Endothelial cell of umbilical vein (primary cell): ENCODE measurements around the gene RAP1GAP. TPM values are rescaled to one million over a fixed set of nuclear protein-coding genes. Genes with fewer than 3 reads are reported as not detected.

Experiments
- BruUV-seq: library from RNA; stranded (reverse); fragments of 400-500 nt; replicated peaks from 2 replicates; lab custom pipeline; 2021; lab: Mats Ljungman, UMichigan
- CTCF ChIA-PET: fragments of 300-600, 350-600 bp; sonication (Branson Sonifier 250); formaldehyde crosslinking; loops from one replicate; lab custom pipeline; 2021; ENCODE audit warnings: antibody characterized with exemption, inconsistent platforms; lab: Charles Lee
- POLR2A ChIA-PET: fragments of 300-600, 350-600 bp; sonication (Branson Sonifier 250); formaldehyde crosslinking; loops from one replicate; lab custom pipeline; 2021; ENCODE audit warnings: antibody characterized with exemption, inconsistent platforms; lab: Charles Lee
- DNase-seq: peaks from one replicate; pipeline ENCODE4 v3.0.0-alpha.2; 2011; ENCODE audit warnings: low read depth, low spot score
- FAIRE-seq: peaks from 2 replicates; lab custom pipeline; 2011; peaks lifted over from hg19 to GRCh38; lab: Jason Lieb, UNC
- H2AFZ ChIP-seq: 2 replicates; pipeline ENCODE4 v1.6.0; 2012; ENCODE audit warnings: low read depth, low read length, control low read depth, inconsistent platforms
- H3K27ac ChIP-seq: 2 replicates; pipeline ENCODE4 v1.5.1; 2011; ENCODE audit warnings: low read depth, mild to moderate bottlenecking, control low read depth, low read length, moderate library complexity; ENCODE audit not compliant: insufficient read depth
- H3K27me3 ChIP-seq, 2 experiments: 2 replicates each; pipeline versions ENCODE4 v1.6.0 to v1.6.1; 2011; ENCODE audit warnings: low read length in 2 of 2, mixed read lengths in 1 of 2; ENCODE audit not compliant: control insufficient read depth in 2 of 2, insufficient read depth in 2 of 2
- H3K36me3 ChIP-seq, 2 experiments: 2 replicates in 1 of 2; 3 replicates in 1 of 2; pipeline ENCODE4 v1.5.1; 2011; ENCODE audit warnings: low read length in 2 of 2, mild to moderate bottlenecking in 1 of 2, moderate library complexity in 1 of 2; ENCODE audit not compliant: control insufficient read depth in 2 of 2, insufficient read depth in 2 of 2; ENCODE audit errors: extremely low read depth in 1 of 2
- H3K4me1 ChIP-seq: 3 replicates; pipeline ENCODE4 v1.5.1; 2011; ENCODE audit warnings: mild to moderate bottlenecking, low read length; ENCODE audit not compliant: control insufficient read depth, insufficient read depth; ENCODE audit errors: extremely low read depth
- H3K4me2 ChIP-seq: 2 replicates; pipeline ENCODE4 v1.6.1; 2011; ENCODE audit warnings: low read length, control low read depth, mixed read lengths; ENCODE audit not compliant: insufficient read depth
- H3K4me3 ChIP-seq, 3 experiments: fragments of 200-600 bp in 1 of 3; sonication (generic), shearing (Covaris generic) in 1 of 3; replicated peaks in 1 of 3; 2 replicates each; pipeline ENCODE4 v1.5.1; 2011 to 2016; ENCODE audit warnings: control low read depth in 3 of 3, low read length in 3 of 3, mild to moderate bottlenecking in 2 of 3, inconsistent platforms in 1 of 3, low read depth in 1 of 3, moderate library complexity in 1 of 3; ENCODE audit not compliant: insufficient read depth in 1 of 3
- H3K79me2 ChIP-seq: 2 replicates; pipeline ENCODE4 v1.6.0; 2012; ENCODE audit warnings: low read length, inconsistent platforms; ENCODE audit not compliant: control insufficient read depth, insufficient read depth
- H3K9ac ChIP-seq: replicated peaks from 2 replicates; pipeline ENCODE3; 2011; ENCODE audit warnings: low read length, control low read depth; ENCODE audit not compliant: insufficient read depth; ENCODE audit errors: extremely low read depth
- H3K9me1 ChIP-seq: replicated peaks from 3 replicates; pipeline ENCODE4 v1.6.0; 2011; ENCODE audit warnings: mild to moderate bottlenecking, low read length; ENCODE audit not compliant: control insufficient read depth, insufficient read depth; ENCODE audit errors: extremely low read depth
- H3K9me3 ChIP-seq: replicated peaks from 2 replicates; pipeline ENCODE4 v1.5.1; 2012; ENCODE audit warnings: low read length, inconsistent platforms; ENCODE audit not compliant: control insufficient read depth, insufficient read depth
- H4K20me1 ChIP-seq: replicated peaks from 2 replicates; pipeline ENCODE3; 2011; ENCODE audit warnings: mild to moderate bottlenecking, low read length; ENCODE audit not compliant: control insufficient read depth, insufficient read depth; ENCODE audit errors: extremely low read depth
- EZH2 ChIP-seq: IDR thresholded peaks from 2 replicates; pipeline ENCODE4 v1.6.1; 2012; ENCODE audit warnings: borderline replicate concordance, low read depth, mild to moderate bottlenecking, moderate library complexity, low read length, inconsistent platforms; ENCODE audit not compliant: severe bottlenecking
- FOS ChIP-seq: IDR thresholded peaks from 2 replicates; pipeline ENCODE4 v1.6.1; 2011; ENCODE audit warnings: mild to moderate bottlenecking, low read length, moderate library complexity, borderline replicate concordance; ENCODE audit not compliant: insufficient read depth
- GATA2 ChIP-seq: IDR thresholded peaks from 2 replicates; pipeline ENCODE4 v1.7.0; 2011; ENCODE audit warnings: low read depth, mild to moderate bottlenecking, moderate library complexity, mixed read lengths, low read length; ENCODE audit not compliant: insufficient read length, insufficient read depth
- MYC ChIP-seq: IDR thresholded peaks from one replicate; pipeline ENCODE4 v1.6.1; 2011; ENCODE audit warnings: mild to moderate bottlenecking, low read depth, low read length
- POLR2A ChIP-seq: IDR thresholded peaks from 2 replicates; pipeline ENCODE4 v1.6.1; 2012; ENCODE audit warnings: low read depth, mild to moderate bottlenecking, control low read depth, low read length
- POLR2AphosphoS5 ChIP-seq: IDR thresholded peaks from 2 replicates; pipeline ENCODE4 v1.6.1; 2012; ENCODE audit warnings: low read depth, mild to moderate bottlenecking, control low read depth, low read length, moderate library complexity; ENCODE audit not compliant: insufficient read depth
- dilution Hi-C: fragments of 300-500 bp; cut with MboI; formaldehyde crosslinking; loops from one replicate; pipeline ENCODE4 v1.15.0; 2019; ENCODE audit warnings: low sequenced_read_pairs; ENCODE audit not compliant: extremely low pct_ligation_motif_present
- intact Hi-C: fragments of 100-400 bp; cut with micrococcal nuclease; formaldehyde crosslinking; loops from one replicate; pipeline ENCODE4 v1.10.0; 2022
- polyA plus RNA-seq, 4 experiments: library from polyadenylated mRNA; depleted of rRNA in 3 of 4; stranded (reverse) in 3 of 4; unstranded in 1 of 4; fragments of >200 nt; gene quantifications; 2 replicates each; pipeline versions ENCODE4 v1.2.1 to v1.2.3, GENCODE V29; 2011 to 2012; ENCODE audit warnings: missing spikeins in 1 of 4
- total RNA-seq: library from RNA; stranded (reverse); gene quantifications from 2 replicates; pipeline ENCODE4 v1.2.3, GENCODE V29; 2021
- TF ChIP-seq, protein P1 (sequence below): IDR thresholded peaks from 2 replicates; pipeline ENCODE4 v1.6.1; 2011; ENCODE audit not compliant: insufficient read depth, insufficient read length
- TF ChIP-seq, protein P2 (sequence below), 2 donors: IDR thresholded peaks; 1 replicate in 1 of 2; 2 replicates in 1 of 2; pipeline ENCODE4 v1.5.1; 2011; ENCODE audit warnings: low read length in 2 of 2, mild to moderate bottlenecking in 2 of 2, moderate library complexity in 2 of 2, control low read depth in 1 of 2, inconsistent platforms in 1 of 2, low read depth in 1 of 2; ENCODE audit not compliant: insufficient read depth in 1 of 2; ENCODE audit errors: extremely low read depth in 1 of 2

The RAP1GAP gene
- total and polyA plus RNA-seq, 2 donors (not counting 3 experiments of a cell fraction or from before 2014, with no cell fraction given), result 0.07 to 0.20 TPM

DNA sequence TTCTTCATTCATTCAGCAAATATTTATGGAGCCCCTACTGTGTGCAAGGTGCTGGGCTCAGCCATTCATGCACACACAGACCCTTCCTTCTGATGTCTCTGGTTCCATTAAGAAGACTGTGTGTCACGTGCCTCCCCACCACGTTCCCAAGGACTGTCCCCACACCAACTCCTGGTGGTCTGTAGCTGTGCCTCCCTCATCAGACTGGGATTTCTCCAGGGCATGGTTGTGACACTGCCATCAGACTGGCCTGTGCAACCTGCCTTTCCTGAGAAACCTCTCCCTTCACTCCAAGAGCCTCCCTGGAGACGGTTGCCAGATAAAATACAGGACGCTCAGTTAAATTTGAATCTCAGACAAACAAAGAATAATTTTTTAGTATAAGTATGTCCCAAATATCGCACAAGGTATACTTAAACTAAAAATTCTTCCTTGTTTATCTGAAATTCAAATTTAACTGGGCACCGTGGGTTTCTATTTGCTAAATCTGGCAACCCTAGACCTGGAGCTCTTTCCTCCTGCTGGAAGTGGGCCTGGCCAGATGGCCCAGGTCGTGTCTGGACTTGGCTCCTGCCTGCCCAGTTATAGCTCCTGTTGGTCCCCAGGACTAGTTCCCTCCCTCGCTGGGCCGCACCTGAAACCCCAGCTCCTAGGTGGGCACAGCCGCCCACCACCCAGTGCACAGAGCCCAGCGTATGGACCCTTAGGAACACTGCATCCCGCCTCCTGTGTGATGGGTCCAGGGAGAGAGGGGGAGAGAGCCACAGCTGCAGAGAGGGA lies 76.9 kb downstream of the RAP1GAP start:
- Histone ChIP-seq H3K9ac (no peak overlapping the region), H3K4me3 (no peak overlapping the region), H4K20me1 (no peaks in the 10 kb centered on the region), H3K4me1 (no peaks in the 10 kb centered on the region), H3K27ac (no peak overlapping the region), H3K9me3 (no peaks in the 10 kb centered on the region), H3K79me2 (no peaks in the 10 kb centered on the region), H2AFZ (no peak overlapping the region), H3K4me2 (no peak overlapping the region), H3K27me3 (peaks cover 4 to 10% of the 10 kb centered on the region in 2 experiments), H3K9me1 (no peaks in the 10 kb centered on the region), H3K36me3 (no peaks in the 10 kb centered on the region)
- DNase-seq (no peak), FAIRE-seq (no peak)
- no peak for TF ChIP-seq POLR2A
- TF ChIP-seq, protein P1, sequence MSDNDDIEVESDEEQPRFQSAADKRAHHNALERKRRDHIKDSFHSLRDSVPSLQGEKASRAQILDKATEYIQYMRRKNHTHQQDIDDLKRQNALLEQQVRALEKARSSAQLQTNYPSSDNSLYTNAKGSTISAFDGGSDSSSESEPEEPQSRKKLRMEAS, result no peak
- TF ChIP-seq POLR2AphosphoS5, result no peak
- no peak for TF ChIP-seq EZH2
- TF ChIP-seq GATA2, result no peak
- TF ChIP-seq FOS, result no peak
- ChIA-PET CTCF (interaction anchor here (0.7 to 3.0 kb wide), 5 partner anchors 67 to 223 kb away, joined by 3 to 37 read pairs (median 5); no protein-coding TSS in a partner anchor), POLR2A (no interaction called here)
- dilution Hi-C loops (no loop called here), intact Hi-C loops (no loop called here)
- no TSS peak for BruUV-seq

DNA sequence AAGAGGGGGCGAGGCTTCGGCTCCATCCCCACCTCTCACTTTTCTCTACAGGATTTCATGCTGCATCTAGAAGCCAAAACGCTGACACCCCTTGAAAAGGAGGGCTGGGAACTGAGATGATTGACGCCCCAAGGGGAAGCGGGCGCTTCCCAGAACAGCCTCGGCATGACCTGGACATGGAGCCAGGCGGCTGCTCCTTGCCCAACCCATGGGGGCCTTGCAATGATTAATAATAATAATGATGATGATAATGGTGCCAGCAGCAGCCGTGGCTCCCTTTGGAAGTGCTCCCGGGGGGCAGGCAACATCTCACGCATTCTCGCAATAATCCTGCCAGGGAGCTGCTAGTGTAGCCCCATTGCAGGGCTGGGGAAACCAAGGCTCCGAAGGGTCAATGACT lies 78.2 kb downstream of the RAP1GAP start:
- Histone ChIP-seq H3K9me1 (no peaks in the 10 kb centered on the region), H3K27me3 (peaks cover 4 to 11% of the 10 kb centered on the region in 2 experiments), H3K27ac (no peak overlapping the region), H3K9me3 (no peaks in the 10 kb centered on the region), H3K4me3 (no peak overlapping the region), H3K4me1 (peaks cover 6% of the 10 kb centered on the region), H4K20me1 (no peaks in the 10 kb centered on the region), H3K9ac (no peak overlapping the region), H3K36me3 (no peaks in the 10 kb centered on the region), H3K79me2 (no peaks in the 10 kb centered on the region), H2AFZ (no peak overlapping the region), H3K4me2 (no peak overlapping the region)
- POLR2A ChIA-PET, result no interaction called here
- FAIRE-seq, result no peak
- CTCF ChIA-PET, result no interaction called here
- dilution Hi-C loops (no loop called here), intact Hi-C loops (no loop called here)
- TF ChIP-seq POLR2A (no peak), POLR2AphosphoS5 (no peak), MYC (no peak), FOS (no peak), EZH2 (no peak)
- TF ChIP-seq, protein P1, result no peak
- TF ChIP-seq, protein P2, sequence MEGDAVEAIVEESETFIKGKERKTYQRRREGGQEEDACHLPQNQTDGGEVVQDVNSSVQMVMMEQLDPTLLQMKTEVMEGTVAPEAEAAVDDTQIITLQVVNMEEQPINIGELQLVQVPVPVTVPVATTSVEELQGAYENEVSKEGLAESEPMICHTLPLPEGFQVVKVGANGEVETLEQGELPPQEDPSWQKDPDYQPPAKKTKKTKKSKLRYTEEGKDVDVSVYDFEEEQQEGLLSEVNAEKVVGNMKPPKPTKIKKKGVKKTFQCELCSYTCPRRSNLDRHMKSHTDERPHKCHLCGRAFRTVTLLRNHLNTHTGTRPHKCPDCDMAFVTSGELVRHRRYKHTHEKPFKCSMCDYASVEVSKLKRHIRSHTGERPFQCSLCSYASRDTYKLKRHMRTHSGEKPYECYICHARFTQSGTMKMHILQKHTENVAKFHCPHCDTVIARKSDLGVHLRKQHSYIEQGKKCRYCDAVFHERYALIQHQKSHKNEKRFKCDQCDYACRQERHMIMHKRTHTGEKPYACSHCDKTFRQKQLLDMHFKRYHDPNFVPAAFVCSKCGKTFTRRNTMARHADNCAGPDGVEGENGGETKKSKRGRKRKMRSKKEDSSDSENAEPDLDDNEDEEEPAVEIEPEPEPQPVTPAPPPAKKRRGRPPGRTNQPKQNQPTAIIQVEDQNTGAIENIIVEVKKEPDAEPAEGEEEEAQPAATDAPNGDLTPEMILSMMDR (IDR thresholded peaks at IDR 0.05; ENCODE audit: extremely low read depth in 1 of 2, insufficient read depth in 1 of 2, low read depth in 1 of 2, low read length in 2 of 2), result no peak
- BruUV-seq, result no TSS peak
- no peak for DNase-seq
